ENCODE results near the gene FUT4.
"Not testable (repeated sequence)": the region's sequence is repeated elsewhere in the genome, so short reads cannot be mapped to it uniquely, and the experiment has no call there.

Gene FUT4

DNA sequence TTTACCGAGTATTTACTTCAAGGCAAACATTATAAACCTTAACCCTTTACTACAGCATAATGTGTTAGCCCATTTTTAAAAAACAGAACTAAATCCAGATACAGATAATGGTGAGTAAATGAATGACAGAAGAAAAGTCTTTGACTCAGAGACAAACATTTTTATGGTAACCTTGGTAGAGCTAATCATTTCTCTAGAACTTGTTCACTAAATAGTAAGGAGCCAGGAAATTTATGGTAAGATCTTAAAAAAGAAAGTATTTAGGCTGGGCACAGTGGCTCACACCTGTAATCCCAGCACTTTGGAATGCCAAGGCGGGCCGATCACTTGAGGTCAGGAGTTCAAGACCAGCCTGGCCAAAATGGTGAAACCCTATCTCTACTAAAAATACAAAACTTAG is 11.5 kb upstream of the FUT4 start:
- no peak for DNase-seq (ENCODE audit: low read depth in 2 of 2, low spot score in 1 of 2)

DNA sequence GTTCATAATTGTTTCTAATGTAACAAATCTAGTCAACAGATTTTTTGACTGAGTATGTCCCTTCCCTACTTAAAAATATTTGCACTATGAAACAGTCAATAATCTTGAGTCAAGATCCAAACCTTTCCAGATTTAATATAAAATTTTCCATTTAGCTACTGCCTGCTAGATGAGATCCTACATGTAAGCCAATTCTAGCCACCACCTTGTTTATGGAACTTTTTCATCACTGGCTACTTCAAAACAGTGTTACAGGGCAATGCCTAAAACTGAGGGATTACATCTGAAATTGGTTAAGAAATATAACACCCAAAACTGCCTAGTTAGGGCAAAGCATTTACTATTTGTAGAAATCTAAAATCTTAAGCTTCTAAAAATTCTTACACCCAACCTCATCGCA is 10.5 kb upstream of the FUT4 start:
- DNase-seq (ENCODE audit: low read depth in 2 of 2, low spot score in 1 of 2) = no peak

DNA sequence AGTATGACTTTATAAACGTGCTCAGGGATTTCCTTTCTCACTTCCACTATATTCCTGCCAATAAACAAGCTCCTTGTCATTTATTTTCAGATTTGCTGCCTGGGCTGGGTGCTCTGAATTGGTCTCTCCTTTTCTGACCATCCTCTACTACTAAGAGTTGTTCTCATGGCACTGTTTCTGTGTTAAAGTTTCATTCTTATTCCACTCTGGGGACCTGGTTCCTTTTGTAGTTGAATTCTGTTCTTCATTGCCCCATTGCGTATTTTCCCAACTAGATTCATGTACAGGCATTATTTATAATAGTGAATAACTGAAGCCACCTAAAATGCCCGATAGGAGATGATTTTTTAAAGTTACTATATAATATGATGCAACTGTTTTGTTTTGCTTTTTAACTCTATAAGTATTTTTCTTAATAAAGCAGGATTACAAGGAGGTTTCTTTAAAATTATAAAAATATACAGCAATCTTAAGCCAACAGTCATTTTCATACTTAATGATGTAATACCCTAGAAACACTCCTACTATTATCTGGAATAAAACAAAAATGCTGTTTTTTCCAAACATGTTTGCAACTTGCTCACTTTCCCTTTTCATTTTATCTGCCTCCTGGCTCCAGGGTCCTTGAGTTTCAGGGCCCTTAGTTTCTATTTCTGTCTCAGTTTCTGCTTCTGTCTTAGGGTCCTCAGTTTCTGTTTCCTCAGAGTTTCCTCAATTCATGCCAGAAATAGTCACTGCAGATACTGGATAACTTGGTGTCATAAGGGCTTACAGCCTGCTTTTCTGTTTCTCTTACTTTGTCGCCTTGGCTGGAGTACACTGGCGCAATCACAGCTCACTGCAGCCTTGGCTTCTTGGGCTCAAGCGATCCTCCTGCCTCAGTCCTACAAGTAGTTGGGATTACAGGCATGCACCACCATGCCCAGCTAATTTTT is 9.8 kb upstream of the FUT4 start:
- no peak for DNase-seq (ENCODE audit: low read depth in 2 of 2, low spot score in 1 of 2)

DNA sequence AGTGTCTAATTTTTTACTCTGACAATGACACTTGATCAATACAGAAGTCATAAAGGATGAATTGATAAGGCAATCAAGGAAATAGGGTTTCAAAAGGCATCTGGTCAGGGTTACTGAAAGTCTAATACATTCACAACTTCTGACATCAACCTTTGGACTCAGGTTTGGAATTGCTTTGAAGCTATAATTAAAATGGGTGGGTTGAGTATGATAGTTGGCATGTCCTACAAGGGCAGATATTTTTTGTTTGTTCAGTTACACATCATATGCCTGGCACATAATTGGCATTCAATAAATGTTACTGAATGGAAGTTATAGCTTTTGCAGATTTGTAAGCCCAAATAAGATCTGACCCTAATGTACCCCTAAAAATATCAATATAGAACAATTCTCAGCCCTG is 7.3 kb upstream of the FUT4 start:
- DNase-seq (ENCODE audit: low read depth in 2 of 2, low spot score in 1 of 2) = no peak

DNA sequence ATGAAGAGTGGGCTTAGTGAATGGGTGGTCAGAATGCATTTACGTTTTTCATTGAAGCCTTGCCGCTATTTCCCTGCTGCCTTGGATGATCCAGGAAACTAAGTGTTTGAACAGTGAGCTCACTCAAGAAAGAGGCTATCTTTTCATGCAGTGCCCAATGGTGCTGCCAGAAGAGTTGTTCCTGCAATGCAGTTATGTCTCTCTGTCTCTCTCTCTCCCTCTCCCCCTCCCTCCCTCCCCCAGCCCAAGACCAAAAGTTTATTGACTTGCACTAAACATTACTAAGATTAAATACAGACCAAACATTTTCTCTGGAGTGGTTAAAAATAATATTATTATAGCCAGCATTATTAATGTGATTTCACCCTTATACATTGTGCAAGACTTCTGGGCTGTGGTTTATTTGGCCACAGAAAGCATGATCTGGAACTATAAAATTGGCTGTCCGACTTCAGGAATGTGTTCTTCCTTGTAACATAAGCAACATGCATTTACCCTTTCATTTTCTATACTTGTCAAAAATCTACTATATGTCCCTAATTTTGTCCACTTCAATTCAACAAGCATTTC is 6.6 kb upstream of the FUT4 start:
- no peak for DNase-seq (ENCODE audit: low read depth in 2 of 2, low spot score in 1 of 2)

DNA sequence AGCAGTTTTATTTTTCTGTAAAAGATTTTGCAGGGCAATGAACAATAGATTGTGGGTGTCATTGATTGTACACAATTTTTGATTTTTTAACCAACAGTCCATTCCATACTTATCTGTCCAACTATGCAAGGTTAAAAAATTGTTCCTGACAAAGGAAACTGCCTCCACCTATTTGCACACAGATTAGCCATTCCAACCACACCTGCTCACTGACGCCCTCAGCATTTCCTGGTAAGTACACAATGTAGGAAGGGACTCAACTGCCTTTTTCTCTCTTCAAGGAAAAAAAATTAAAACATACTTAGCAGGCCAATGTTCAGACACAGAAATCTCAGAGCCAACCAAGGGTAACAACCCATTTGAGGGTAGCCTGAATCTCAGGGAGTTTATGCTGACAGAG is 4.3 kb upstream of the FUT4 start:
- no peak for DNase-seq (ENCODE audit: low read depth in 2 of 2, low spot score in 1 of 2)

DNA sequence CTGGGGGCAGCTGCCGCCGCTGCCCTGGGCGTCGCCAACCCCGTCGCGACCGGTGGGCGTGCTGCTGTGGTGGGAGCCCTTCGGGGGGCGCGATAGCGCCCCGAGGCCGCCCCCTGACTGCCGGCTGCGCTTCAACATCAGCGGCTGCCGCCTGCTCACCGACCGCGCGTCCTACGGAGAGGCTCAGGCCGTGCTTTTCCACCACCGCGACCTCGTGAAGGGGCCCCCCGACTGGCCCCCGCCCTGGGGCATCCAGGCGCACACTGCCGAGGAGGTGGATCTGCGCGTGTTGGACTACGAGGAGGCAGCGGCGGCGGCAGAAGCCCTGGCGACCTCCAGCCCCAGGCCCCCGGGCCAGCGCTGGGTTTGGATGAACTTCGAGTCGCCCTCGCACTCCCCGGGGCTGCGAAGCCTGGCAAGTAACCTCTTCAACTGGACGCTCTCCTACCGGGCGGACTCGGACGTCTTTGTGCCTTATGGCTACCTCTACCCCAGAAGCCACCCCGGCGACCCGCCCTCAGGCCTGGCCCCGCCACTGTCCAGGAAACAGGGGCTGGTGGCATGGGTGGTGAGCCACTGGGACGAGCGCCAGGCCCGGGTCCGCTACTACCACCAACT is 1.0 kb downstream of the FUT4 start:
- DNase-seq (ENCODE audit: low read depth in 2 of 2, low spot score in 1 of 2) = no peak

DNA sequence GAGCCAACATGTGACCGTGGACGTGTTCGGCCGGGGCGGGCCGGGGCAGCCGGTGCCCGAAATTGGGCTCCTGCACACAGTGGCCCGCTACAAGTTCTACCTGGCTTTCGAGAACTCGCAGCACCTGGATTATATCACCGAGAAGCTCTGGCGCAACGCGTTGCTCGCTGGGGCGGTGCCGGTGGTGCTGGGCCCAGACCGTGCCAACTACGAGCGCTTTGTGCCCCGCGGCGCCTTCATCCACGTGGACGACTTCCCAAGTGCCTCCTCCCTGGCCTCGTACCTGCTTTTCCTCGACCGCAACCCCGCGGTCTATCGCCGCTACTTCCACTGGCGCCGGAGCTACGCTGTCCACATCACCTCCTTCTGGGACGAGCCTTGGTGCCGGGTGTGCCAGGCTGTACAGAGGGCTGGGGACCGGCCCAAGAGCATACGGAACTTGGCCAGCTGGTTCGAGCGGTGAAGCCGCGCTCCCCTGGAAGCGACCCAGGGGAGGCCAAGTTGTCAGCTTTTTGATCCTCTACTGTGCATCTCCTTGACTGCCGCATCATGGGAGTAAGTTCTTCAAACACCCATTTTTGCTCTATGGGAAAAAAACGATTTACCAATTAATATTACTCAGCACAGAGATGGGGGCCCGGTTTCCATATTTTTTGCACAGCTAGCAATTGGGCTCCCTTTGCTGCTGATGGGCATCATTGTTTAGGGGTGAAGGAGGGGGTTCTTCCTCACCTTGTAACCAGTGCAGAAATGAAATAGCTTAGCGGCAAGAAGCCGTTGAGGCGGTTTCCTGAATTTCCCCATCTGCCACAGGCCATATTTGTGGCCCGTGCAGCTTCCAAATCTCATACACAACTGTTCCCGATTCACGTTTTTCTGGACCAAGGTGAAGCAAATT is 1.8 kb downstream of the FUT4 start:
- DNase-seq (ENCODE audit: low read depth in 2 of 2, low spot score in 1 of 2) = no peak

DNA sequence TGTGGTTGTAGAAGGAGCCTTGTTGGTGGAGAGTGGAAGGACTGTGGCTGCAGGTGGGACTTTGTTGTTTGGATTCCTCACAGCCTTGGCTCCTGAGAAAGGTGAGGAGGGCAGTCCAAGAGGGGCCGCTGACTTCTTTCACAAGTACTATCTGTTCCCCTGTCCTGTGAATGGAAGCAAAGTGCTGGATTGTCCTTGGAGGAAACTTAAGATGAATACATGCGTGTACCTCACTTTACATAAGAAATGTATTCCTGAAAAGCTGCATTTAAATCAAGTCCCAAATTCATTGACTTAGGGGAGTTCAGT is 2.4 kb downstream of the FUT4 start:
- no peak for DNase-seq (ENCODE audit: low read depth in 2 of 2, low spot score in 1 of 2)

DNA sequence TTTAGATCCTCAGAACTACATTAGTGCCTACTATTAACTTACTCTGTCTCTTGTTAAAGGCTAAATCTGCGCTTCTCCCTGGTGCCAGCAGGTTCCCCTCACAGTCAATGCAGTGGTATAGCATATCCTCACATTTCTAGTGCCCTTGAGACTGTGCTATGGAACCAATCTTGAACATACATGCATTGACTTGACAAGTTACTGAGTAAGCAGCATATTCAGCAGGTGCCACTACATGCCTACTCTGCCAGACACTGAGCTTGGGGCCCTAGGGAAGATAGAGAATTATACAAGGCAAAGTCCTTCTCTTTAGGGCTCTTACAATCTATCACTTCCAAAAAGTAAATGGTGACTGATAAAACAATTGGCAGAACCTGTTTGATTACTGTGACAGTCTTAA is 3.2 kb downstream of the FUT4 start:
- DNase-seq (ENCODE audit: low read depth in 2 of 2, low spot score in 1 of 2) = no peak

DNA sequence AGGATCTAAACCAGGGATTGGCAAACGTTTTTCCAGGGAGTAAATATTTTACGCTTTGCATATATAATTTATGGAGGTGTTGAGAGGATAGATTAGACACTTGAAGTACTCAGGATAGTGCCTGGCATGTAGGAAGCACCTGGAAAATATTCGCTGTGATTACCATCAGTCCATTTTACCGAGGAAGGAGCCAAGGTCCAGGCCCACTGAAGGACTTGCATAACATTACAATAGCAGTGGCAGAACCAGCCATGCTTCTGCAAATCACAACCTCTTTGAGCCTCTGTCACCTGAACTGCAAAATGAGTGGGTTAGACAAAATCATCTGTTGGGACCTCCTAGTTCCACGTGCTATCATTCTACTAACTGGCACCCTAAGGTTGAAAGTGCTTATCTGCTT is 5.4 kb downstream of the FUT4 start:
- no peak for DNase-seq (ENCODE audit: low read depth in 2 of 2, low spot score in 1 of 2)

DNA sequence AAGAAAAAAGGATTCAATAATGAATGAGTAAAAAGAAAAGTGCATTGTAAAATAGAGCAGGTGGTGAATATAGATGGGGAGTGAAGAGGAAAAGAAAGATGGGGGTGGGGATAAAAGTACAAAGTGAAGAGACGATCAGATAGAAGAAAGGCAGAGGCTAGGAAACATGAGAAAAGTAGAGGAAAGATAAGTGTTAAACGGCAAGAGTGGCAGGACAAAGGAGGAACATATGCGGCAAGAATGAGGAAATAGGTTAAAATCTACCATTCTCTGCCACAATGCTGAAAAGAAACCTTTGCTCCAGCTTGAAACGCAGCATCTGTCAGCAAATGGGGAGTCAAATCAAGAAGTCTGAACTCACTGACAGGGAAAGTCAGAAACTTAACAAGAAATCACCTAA is 6.8 kb downstream of the FUT4 start:
- no peak for DNase-seq (ENCODE audit: low read depth in 2 of 2, low spot score in 1 of 2)

DNA sequence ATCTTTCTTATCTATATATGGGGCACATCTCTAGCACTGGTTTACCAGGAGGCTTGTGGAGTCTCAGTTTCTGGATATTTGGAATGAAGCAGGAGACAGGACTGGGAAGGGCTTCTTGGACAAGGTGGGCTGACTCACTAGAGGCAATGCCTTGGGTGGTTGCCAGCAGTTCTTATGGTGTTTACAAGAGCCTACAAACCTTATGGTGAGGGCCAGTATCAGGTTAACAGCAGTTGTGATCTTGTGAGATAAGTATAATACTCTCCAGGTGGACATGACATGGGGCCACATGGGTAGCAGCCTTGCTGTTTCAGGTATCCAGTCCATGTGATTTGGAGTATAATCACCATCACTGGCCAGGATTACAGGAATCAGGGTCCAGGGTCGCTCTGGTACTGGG is 10.2 kb downstream of the FUT4 start:
- no peak for DNase-seq (ENCODE audit: low read depth in 2 of 2, low spot score in 1 of 2)

DNA sequence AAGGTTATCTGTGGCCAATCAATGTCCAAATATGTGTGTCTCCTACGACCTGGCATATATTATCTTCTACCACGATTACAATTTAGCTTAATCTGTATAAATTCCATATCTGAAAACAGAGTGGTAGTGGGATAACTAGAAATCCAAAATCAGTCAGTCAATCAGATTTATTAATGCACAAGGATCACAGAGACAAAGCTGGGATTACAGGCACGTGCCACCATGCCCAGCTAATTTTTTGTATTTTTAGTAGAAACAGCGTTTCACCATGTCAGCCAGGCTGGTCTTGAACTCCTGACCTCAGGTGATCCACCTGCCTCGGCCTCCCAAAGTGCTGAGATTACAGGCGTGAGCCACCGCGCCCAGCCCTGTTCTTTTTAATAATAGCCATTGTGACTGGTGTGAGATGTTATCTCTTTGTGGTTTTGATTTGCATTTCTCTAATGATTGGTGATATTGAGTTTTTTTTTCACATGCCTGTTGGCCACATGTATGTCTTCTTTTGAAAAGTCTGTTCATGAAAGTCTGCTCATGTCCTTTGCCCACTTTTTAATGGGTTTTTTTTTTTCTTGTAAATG is 12.1 kb downstream of the FUT4 start:
- not testable (repeated sequence) for DNase-seq (ENCODE audit: low read depth in 2 of 2, low spot score in 1 of 2)

DNA sequence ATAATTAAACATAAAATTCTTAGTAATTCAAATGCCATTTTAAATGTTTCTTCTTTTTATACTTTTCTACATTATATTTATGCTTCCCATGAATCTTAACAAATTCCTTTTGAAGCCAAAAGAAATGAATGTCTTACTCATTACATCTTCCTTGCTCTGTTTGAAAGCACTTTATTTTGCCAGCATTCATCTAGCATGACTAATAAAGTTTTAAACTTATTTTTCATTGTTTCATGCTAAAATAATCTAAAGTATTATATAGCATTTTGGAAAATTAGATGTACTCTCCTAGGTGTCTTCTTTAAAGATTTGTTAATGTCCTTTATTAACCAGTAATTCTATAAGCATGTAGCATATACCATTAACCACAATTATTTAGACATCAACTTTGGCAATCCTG is 13.7 kb downstream of the FUT4 start:
- no peak for DNase-seq (ENCODE audit: low read depth in 2 of 2, low spot score in 1 of 2)

DNA sequence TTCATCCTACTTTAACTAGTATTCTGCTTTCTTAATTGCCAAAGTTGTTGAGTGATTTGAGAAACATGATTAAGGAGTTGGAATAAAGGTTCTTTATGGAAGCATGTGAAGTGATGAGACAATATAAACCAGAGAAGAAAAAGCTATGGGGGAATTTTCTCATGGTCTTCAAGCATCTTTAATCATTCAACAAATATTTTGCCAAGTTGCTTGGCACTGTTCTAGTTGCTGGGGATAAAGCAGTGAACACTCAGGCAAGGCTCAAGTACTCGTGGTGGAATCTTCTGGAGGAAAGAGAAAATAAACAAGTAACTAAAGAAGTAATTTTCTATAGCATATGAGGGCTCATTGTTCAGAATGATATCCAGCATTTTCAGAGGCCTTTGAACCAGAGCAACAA is 14.3 kb downstream of the FUT4 start:
- no peak for DNase-seq (ENCODE audit: low read depth in 2 of 2, low spot score in 1 of 2)

DNA sequence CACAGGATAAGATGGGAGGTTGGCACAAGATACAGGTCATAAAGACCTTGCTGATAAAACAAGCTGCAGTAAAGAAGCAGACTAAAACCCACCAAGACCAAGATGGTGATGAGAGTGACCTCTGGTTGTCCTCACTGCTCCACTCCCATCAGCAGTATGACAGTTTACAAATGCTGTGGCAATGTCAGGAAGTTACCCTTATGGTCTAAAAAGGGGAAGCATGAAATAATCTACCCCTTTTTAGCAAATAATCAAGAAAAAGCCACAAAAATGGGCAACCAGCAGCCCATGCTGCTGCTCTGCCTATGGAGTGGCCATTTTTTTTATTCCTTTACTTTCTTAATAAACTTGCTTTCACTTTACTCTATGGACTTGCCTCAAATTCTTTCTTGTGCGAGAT is 14.7 kb downstream of the FUT4 start:
- no peak for DNase-seq (ENCODE audit: low read depth in 2 of 2, low spot score in 1 of 2)

DNA sequence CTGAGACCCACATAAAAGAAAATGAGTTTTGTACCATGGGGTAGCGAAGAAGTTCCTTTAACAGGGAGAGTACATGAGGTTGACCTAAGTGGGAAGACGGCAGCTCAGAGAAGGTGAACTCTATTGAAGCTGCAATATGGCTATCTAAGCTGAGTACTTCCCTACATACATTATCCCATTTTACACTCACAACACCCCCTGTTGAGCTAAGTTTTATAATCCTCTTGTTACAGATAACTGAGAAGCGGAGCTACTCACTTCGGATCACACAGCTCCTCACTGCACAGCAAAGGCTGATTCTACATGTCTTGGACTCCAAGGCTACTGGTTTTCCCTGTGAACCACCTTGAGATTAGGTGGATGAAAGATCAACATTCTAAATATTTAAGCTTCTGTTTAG is 15.2 kb downstream of the FUT4 start:
- DNase-seq (ENCODE audit: low read depth in 2 of 2, low spot score in 1 of 2) = no peak

DNA sequence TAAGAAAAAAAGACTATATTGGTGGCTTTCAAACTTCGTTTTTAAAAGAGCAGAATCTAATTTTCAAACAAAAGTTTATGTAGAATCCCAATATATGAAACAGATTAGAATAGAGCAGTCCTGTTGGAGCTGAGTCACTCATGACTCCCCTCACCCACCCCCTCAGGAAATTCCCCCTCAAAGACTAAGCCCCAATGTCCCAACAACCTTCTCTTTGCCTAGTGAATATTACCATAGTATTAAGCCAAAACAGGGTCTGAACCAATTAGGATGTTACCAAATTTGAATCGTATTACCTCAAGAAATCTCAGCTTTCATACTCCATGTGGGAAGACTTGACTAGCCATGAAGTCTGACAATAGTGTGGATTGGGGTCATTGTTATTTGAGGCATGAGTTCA is 15.6 kb downstream of the FUT4 start:
- no peak for DNase-seq (ENCODE audit: low read depth in 2 of 2, low spot score in 1 of 2)

DNA sequence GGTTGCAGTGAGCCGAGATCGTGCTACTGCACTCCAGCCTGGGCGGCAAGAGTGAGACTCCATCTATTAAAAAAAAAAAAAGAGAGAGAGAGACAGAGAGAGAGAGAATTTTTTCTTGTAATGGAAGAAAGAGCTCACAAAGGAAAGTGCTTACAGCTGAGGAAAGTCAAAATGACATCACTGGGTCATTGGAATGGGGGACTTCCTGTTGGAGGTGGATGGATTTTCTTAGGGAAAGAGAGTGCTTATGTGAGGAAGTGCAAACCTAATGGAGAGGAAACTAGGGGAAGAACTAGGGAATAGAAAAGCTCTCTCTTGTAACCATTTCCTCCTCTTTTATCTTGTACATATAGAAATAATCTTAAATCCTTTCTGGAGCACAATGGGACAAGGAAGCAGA is 17.1 kb downstream of the FUT4 start:
- DNase-seq (ENCODE audit: low read depth in 2 of 2, low spot score in 1 of 2) = no peak

DNA sequence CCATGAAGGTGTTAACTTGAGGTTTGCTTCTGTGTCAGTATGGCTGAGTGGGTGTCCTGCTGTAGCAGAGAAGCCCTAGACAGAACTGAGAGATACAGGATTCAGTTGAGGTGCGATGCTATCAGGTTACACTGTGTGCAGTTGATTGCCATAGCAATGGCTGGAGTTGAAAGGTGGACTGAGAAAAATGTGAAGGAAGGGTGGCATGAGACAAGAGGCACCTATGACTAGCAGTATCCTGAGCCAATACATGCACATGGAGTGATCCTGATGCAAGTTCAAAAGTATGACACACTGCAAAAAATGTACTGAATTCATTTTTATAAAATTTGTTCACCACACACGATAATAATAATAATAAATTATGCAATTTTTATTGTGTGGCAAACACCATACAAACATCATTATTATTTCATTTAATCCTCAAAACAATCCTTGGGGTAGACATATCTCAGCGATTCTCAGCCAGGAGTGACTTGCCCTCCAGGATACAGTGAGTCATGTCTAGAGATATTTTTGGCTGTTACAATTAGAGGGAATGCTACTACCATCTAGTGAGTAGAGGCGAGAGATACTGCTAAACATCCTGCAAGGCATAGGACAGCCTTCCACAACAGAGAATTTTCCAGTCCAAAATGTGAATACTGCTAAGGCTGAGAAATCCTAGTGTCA is 19.6 kb downstream of the FUT4 start:
- DNase-seq (ENCODE audit: low read depth in 2 of 2, low spot score in 1 of 2) = no peak
